ENCODE measurements around the gene HCN1.

GRCh38 chr5:45264447-45264846 lies 431.7 kb downstream of the HCN1 start:
- TF ChIP-seq CTCF (IDR thresholded peaks at IDR 0.05) (no peak), POLR2A (IDR thresholded peaks at IDR 0.05) (no peak)
